ENCODE measurements around the gene USP50.

USP50 gene

GRCh38 chr15:50543556-50543955 is 2.9 kb downstream of the USP50 start:
- TF ChIP-seq, protein P1, sequence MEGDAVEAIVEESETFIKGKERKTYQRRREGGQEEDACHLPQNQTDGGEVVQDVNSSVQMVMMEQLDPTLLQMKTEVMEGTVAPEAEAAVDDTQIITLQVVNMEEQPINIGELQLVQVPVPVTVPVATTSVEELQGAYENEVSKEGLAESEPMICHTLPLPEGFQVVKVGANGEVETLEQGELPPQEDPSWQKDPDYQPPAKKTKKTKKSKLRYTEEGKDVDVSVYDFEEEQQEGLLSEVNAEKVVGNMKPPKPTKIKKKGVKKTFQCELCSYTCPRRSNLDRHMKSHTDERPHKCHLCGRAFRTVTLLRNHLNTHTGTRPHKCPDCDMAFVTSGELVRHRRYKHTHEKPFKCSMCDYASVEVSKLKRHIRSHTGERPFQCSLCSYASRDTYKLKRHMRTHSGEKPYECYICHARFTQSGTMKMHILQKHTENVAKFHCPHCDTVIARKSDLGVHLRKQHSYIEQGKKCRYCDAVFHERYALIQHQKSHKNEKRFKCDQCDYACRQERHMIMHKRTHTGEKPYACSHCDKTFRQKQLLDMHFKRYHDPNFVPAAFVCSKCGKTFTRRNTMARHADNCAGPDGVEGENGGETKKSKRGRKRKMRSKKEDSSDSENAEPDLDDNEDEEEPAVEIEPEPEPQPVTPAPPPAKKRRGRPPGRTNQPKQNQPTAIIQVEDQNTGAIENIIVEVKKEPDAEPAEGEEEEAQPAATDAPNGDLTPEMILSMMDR (conservative IDR thresholded peaks at IDR 0.05), result no peak
- peak overlapping the region; percentile 36; the same call in 1 of the 2 replicates for H3K27ac ChIP-seq

DNA sequence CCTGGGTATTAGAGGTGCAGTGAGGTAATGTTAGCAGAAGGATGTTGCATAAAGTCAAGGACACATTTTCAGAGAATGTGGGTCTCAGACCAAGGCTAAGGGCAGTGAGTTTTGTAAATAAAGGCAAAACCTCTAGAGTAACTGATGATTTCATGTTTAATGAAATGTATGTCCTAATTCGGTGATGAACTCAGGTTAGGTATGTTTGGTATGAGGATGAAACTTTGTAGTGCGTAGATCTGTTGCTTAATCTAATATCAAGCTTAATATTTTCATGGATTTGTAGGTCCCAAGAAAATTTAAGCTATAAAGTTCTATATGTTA is 3.6 kb downstream of the USP50 start:
- TF ChIP-seq, protein P1 (conservative IDR thresholded peaks at IDR 0.05), result no peak
- no peak overlapping the region for H3K27ac ChIP-seq

- TF ChIP-seq, protein P1 (conservative IDR thresholded peaks at IDR 0.05), result no peak
Observed at GRCh38 chr15:50531766-50532165, 14.7 kb downstream of the USP50 start.

GRCh38 chr15:50531163-50531562 is 15.3 kb downstream of the USP50 start:
- TF ChIP-seq, protein P1 (conservative IDR thresholded peaks at IDR 0.05), result no peak
- no peak overlapping the region for H3K27ac ChIP-seq

More at GRCh38 chr15:50531766-50532165, 14.7 kb downstream of the USP50 start:
- H3K27ac ChIP-seq, result no peak overlapping the region

DNA sequence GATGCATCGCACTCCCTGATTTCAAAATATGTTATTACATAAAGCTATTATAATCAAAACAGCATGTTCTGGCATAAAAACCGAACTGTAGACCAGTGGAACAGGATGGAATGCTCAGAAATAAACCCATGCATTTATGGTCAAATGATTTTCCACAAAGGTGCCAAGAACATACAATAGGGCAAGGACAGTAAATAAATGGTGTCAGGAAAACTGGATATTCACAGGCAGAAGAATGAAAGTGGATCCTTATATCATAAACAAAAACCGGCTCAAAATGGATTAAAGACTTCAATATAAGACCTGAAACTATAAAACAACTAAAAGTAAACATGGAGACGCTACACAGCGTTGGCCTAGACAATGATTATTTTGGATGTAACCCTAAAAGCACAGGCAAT is 22.6 kb downstream of the USP50 start:
- peak overlapping the region; percentile 54 for H3K27ac ChIP-seq
- TF ChIP-seq, protein P1 (conservative IDR thresholded peaks at IDR 0.05), result no peak

DNA sequence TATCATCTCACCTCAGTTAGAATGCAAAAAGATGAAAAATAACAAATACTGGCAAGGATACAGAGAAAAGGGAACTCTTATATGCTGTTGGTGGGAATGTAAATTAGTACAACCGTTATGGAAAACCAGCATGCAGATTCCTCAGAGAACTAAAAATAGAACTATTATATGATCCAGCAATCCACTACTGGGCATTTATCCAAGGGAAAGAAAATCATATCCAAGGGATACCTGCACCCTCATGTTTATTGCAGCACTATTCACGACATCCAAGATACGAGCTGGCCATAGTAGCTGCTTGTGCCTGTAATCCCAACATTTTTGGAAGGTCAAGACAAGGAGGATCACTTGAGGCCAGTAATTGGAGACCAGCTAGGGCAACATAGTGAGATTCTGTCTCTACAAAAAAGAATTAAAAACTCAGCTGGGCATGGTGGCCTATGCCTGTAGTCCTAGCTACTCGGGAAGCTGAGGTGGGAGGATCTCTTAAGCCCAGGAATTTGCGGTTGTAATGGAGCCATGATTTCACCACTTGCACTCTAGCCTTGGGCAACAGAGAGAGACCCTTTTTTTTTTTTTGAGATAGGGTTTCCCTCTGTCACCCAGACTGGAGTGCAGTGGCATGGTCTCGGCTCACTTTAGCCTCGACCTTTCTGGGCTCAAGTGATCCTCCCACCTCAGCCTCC is 26.6 kb downstream of the USP50 start:
- no peak overlapping the region for H3K27ac ChIP-seq
- TF ChIP-seq, protein P1 (conservative IDR thresholded peaks at IDR 0.05), result no peak

GRCh38 chr15:50513001-50513400 is 33.5 kb downstream of the USP50 start:
- TF ChIP-seq, protein P1 (conservative IDR thresholded peaks at IDR 0.05), result no peak
- H3K27ac ChIP-seq, result no peak overlapping the region
